BJ (cell line): Measurements from ENCODE around the gene DUSP21. TPM values are rescaled to one million over a fixed set of nuclear protein-coding genes. Genes with fewer than 3 reads are reported as not detected.
"Not testable (repeated sequence)": the region's sequence is repeated elsewhere in the genome, so short reads cannot be mapped to it uniquely, and the experiment has no call there.

Experiments
- CTCF ChIA-PET: fragments of 350-600 bp; formaldehyde crosslinking; extraction: SDS; loops from one replicate; lab custom pipeline; 2021; ENCODE audit warnings: antibody characterized with exemption, inconsistent platforms; lab: Yijun Ruan, JAX
- POLR2A ChIA-PET: fragments of 300-600 bp; sonication (Branson Sonifier 250); formaldehyde crosslinking; extraction: SDS; loops from one replicate; lab custom pipeline; 2021; ENCODE audit warnings: antibody characterized with exemption; lab: Charles Lee
- DNase-seq: peaks from one replicate; pipeline ENCODE4 v3.0.0-alpha.2; 2011; ENCODE audit warnings: low read depth
- H3K27me3 ChIP-seq: 2 replicates; pipeline ENCODE4 v1.6.0; 2011; ENCODE audit warnings: low read length; ENCODE audit not compliant: control insufficient read depth, insufficient read depth
- H3K36me3 ChIP-seq: 2 replicates; pipeline ENCODE4 v1.5.1; 2011; ENCODE audit warnings: low read length; ENCODE audit not compliant: control insufficient read depth, insufficient read depth
- H3K4me3 ChIP-seq: 2 replicates; pipeline ENCODE4 v1.5.1; 2011; ENCODE audit warnings: low read depth, mild to moderate bottlenecking, control low read depth, low read length
- polyA plus RNA-seq: library from polyadenylated mRNA; depleted of rRNA; stranded (reverse); fragments of >200 nt; gene quantifications from 2 replicates; pipeline ENCODE4 v1.2.3, GENCODE V29; 2011
- TF ChIP-seq, protein P1 (sequence below): IDR thresholded peaks from 2 replicates; pipeline ENCODE4 v1.5.1; 2011; ENCODE audit warnings: low read depth, mild to moderate bottlenecking, control low read depth, inconsistent platforms, low read length, moderate library complexity; ENCODE audit not compliant: insufficient read depth

DUSP21 gene
- polyA plus RNA-seq, 1 experiment = not detected

DNA sequence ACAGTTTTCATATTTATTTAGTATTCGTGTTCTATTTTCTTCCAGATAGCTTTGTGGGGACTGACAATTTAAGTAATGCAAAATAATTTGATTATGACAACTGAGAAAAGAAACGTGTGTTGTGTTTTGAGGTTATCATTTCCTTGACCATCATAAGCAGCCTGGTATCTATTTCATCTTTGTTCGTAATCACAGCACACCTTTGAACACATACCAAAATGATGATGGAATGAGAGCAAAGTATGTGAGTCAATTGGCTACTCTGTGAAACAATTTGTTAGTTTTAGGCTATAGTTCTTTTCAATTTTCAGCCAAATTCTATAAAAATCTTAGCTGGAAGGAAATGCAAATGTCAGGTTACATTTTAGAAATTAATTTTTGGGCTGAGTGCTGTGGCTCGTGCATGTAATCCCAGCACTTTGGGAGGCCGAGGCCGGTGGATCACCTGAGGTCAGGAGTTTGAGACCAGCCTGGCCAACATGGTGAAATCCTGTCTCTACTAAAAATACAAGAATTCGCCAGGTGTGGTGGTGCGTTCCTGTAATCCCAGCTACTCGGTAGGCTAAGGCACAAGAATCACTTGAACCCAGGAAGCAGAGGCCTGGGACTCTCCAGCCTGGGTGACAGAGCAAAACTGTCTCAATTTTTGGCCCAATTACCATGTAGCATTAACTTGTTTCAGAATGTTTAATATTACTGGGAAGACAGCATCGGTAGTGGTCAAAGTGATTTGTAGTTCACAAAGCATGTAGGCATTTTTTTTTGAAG lies 1.1 kb upstream of the DUSP21 start:
- Histone ChIP-seq H3K36me3 (no peaks in the 10 kb centered on the region), H3K4me3 (no peak overlapping the region), H3K27me3 (no peaks in the 10 kb centered on the region)
- POLR2A ChIA-PET = no interaction called here
- CTCF ChIA-PET = no interaction called here
- no peak for DNase-seq
- TF ChIP-seq, protein P1, sequence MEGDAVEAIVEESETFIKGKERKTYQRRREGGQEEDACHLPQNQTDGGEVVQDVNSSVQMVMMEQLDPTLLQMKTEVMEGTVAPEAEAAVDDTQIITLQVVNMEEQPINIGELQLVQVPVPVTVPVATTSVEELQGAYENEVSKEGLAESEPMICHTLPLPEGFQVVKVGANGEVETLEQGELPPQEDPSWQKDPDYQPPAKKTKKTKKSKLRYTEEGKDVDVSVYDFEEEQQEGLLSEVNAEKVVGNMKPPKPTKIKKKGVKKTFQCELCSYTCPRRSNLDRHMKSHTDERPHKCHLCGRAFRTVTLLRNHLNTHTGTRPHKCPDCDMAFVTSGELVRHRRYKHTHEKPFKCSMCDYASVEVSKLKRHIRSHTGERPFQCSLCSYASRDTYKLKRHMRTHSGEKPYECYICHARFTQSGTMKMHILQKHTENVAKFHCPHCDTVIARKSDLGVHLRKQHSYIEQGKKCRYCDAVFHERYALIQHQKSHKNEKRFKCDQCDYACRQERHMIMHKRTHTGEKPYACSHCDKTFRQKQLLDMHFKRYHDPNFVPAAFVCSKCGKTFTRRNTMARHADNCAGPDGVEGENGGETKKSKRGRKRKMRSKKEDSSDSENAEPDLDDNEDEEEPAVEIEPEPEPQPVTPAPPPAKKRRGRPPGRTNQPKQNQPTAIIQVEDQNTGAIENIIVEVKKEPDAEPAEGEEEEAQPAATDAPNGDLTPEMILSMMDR = no peak

DNA sequence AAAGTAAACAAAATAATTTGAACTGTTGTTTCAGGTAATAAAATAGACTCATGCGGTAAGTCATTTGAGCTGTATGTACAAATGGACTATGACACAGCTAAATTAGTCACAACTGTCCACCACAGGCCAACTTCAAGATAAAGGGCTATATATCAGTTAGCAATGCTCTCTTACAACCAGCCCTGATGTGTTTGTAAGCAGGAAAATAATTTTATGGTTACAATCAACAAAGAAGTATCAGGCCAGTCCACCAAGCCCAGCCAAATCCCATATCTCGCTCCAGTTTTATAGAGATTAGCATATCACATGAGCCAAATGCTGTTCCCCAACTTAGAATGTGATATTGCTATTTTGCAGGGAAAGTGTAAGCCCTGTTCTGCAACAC lies 511 bp upstream of the DUSP21 start:
- TF ChIP-seq, protein P1 = no peak
- CTCF ChIA-PET = no interaction called here

DNA sequence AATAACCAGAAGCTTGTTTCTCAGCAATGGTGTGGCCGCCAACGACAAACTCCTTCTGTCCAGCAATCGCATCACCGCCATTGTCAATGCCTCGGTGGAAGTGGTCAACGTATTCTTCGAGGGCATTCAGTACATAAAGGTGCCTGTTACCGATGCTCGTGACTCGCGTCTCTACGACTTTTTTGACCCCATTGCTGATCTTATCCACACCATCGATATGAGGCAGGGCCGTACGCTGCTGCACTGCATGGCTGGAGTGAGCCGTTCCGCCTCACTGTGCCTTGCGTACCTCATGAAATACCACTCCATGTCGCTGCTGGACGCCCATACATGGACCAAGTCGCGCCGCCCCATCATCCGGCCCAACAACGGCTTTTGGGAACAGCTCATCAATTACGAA lies 383 bp downstream of the DUSP21 start:
- Histone ChIP-seq H3K36me3 (no peaks in the 10 kb centered on the region), H3K27me3 (no peaks in the 10 kb centered on the region), H3K4me3 (no peak overlapping the region)
- ChIA-PET CTCF (no interaction called here), POLR2A (no interaction called here)
- no peak for DNase-seq
- TF ChIP-seq, protein P1 = no peak

More for the DNA sequence above, 511 bp upstream of the DUSP21 start:
- Histone ChIP-seq H3K4me3 (no peak overlapping the region), H3K36me3 (no peaks in the 10 kb centered on the region), H3K27me3 (no peaks in the 10 kb centered on the region)
- POLR2A ChIA-PET = no interaction called here
- no peak for DNase-seq

DNA sequence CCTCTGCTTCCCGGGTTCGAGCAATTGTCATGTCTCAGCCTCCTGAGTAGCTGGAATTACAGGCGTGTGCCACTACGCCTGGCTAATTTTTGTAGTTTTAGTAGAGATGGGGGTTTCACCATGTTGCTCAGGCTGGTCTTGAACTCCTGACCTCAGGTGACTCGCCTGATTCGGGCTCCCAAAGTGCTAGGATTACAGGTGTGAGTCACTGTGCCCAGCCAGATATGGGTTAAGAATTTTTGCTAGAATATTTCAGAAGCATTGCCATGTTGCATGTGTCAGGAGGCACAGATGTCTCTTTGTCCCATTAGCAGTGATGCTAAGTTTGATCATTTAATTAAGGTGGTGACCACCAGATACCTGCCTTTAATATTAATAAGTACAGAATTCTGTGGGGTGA lies 7.1 kb downstream of the DUSP21 start:
- H3K36me3 ChIP-seq, H3K4me3 ChIP-seq, H3K27me3 ChIP-seq, DNase-seq, CTCF ChIA-PET, POLR2A ChIA-PET: not testable (repeated sequence)

DNA sequence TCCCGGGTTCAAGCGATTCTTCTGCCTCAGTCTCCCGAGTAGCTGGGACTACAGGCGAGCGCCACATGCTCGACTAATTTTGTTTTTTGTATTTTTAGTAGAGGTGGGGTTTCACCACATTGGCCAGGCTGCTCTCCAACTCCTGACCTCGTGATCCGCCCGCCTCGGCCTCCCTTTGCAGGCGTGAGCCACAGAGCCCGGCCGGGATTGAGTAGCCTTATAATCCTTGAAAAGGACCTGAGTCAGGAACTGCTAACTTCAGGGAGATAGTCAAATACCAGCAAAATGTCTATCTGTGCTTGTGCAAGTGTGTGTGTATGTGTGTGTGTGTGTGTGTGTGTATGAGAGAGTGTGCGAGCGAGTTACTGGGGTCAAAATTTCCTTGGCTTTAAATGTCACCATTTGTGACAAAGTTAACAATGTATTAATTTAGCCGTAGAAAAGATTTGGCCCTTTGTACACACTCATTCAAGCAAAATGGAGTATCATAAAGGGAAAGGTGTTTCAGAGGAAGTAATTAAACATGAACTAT lies 27.4 kb downstream of the DUSP21 start:
- no peak for DNase-seq
- H3K4me3 ChIP-seq = no peak overlapping the region; the same call in 1 of the 2 replicates
- no peaks in the 10 kb centered on the region for H3K36me3 ChIP-seq
- ChIA-PET POLR2A (no interaction called here), CTCF (interaction anchor here (0.6 kb wide), 1 partner anchor 316 kb away, joined by 3 read pairs; no protein-coding TSS in a partner anchor)
- H3K27me3 ChIP-seq = no peaks in the 10 kb centered on the region
- TF ChIP-seq, protein P1 = no peak
